Sigmoid colon (tissue), 7 donors: ENCODE results near the gene ALPP. TPM values are rescaled to one million over a fixed set of nuclear protein-coding genes. Genes with fewer than 3 reads are reported as not detected.

Source experiments
- DNase-seq: peaks from one replicate; pipeline ENCODE4 v3.0.0-alpha.2; 2019
- H3K27ac ChIP-seq, 4 donors: fragments of 200-600 bp; sonication (generic); one replicate each; pipeline ENCODE4 v1.5.1; 2016 to 2019; ENCODE audit warnings: mild to moderate bottlenecking in 1 of 4
- H3K27me3 ChIP-seq, 3 donors: fragments of 200-600 bp; sonication (generic); one replicate each; pipeline ENCODE4 v1.5.1; 2019; ENCODE audit warnings: mild to moderate bottlenecking in 1 of 3
- H3K36me3 ChIP-seq, 4 donors: fragments of 200-600 bp; sonication (generic); one replicate each; pipeline ENCODE4 v1.5.1; 2016 to 2019
- H3K4me1 ChIP-seq, 4 donors: fragments of 200-600 bp; sonication (generic); one replicate each; pipeline ENCODE4 v1.5.1; 2017 to 2019
- H3K4me3 ChIP-seq, 4 donors: fragments of 200-600 bp; sonication (generic); one replicate each; pipeline ENCODE4 v1.5.1; 2017 to 2019; ENCODE audit warnings: mild to moderate bottlenecking in 2 of 4, moderate library complexity in 1 of 4
- H3K9me3 ChIP-seq, 4 donors: fragments of 200-600 bp in 3 of 4; sonication (generic) in 3 of 4; one replicate each; pipeline versions ENCODE4 v1.5.1 to v1.6.1; 2013 to 2019
- CTCF ChIP-seq, 4 experiments: fragments of 450-650 bp in 3 of 4; fragments of 200-600 bp in 1 of 4; IDR thresholded peaks; one replicate each; pipeline ENCODE4 v1.5.1; 2016 to 2019; ENCODE audit warnings: antibody characterized with exemption in 4 of 4, mild to moderate bottlenecking in 3 of 4, moderate library complexity in 2 of 4
- EP300 ChIP-seq, 4 donors: sonication (generic); formaldehyde crosslinking; IDR thresholded peaks; one replicate each; pipeline ENCODE4 v1.6.1; 2017; ENCODE audit warnings: antibody characterized with exemption in 4 of 4
- POLR2A ChIP-seq, 2 donors: fragments of 450-650 bp; IDR thresholded peaks; one replicate each; pipeline ENCODE4 v1.6.1; 2016; ENCODE audit warnings: antibody characterized with exemption in 2 of 2, mild to moderate bottlenecking in 2 of 2, moderate library complexity in 2 of 2
- POLR2AphosphoS5 ChIP-seq, 4 donors: sonication (generic); formaldehyde crosslinking; IDR thresholded peaks; one replicate each; pipeline ENCODE4 v1.6.1; 2017; ENCODE audit warnings: antibody characterized with exemption in 4 of 4
- WGBS, 2 donors: extraction: QIAGEN DNeasy Blood & Tissue Kit; methylation state at CpG; one replicate each; pipeline ENCODE4 v1.1.7; 2013; 5-methylcytosine and 5-hydroxymethylcytosine counted together
- intact Hi-C: fragments of 100-400 bp; cut with DNase I; formaldehyde crosslinking; loops from one replicate; pipeline ENCODE4 v1.15.1; 2023
- polyA plus RNA-seq, 3 donors: library from polyadenylated mRNA; stranded (reverse); fragments of 200-250 nt; gene quantifications; one replicate each; pipeline ENCODE4 v1.2.3, GENCODE V29; 2013
- total RNA-seq, 4 donors: library from RNA; depleted of rRNA; stranded (reverse); fragments of >200 nt; gene quantifications; one replicate each; pipeline ENCODE4 v1.1.0, GENCODE V29; 2016
- donor health status: healthy with polysubstance abuse.
- donor health status: Bipolar disorder and iron deficiency.
- donor health status: healthy.

The ALPP gene
- total and polyA plus RNA-seq, 7 donors: 0.03 TPM; not detected in 6

- peak; percentile 54 for DNase-seq
- Histone ChIP-seq H3K27me3 (peaks cover 20 to 63% (median 52%) of the 10 kb centered on the region in 3 donors), H3K4me3 (no peak overlapping the region), H3K9me3 (no peaks in the 10 kb centered on the region), H3K36me3 (no peaks in the 10 kb centered on the region), H3K4me1 (peaks cover 0 to 30% (median 22%) of the 10 kb centered on the region in 4 donors), H3K27ac (no peak overlapping the region)
- intact Hi-C loops: no loop called here
- no peak for TF ChIP-seq POLR2AphosphoS5 (IDR thresholded peaks at IDR 0.05)
- no peak for TF ChIP-seq CTCF (IDR thresholded peaks at IDR 0.05)
- no peak for TF ChIP-seq POLR2A (IDR thresholded peaks at IDR 0.05)
- TF ChIP-seq EP300 (IDR thresholded peaks at IDR 0.05): no peak
- 91 to 92% methylated on average over 17 of the region's 17 CpGs for WGBS, 2 donors
These were observed 38.2 kb downstream of the ALPP start for GRCh38 chr2:232416521-232417470.

- peak; percentile 33 for DNase-seq
- WGBS, 2 donors: 71 to 91% methylated on average over 5 of the region's 5 CpGs
- intact Hi-C loops: no loop called here
These were observed 38.9 kb downstream of the ALPP start for GRCh38 chr2:232417489-232417888.

GRCh38 chr2:232418056-232418455 is 39.5 kb downstream of the ALPP start:
- intact Hi-C loops: no loop called here
- no peak for TF ChIP-seq CTCF (IDR thresholded peaks at IDR 0.05)
- no peak for TF ChIP-seq EP300 (IDR thresholded peaks at IDR 0.05)
- TF ChIP-seq POLR2AphosphoS5 (IDR thresholded peaks at IDR 0.05): no peak
- no peak for TF ChIP-seq POLR2A (IDR thresholded peaks at IDR 0.05)
- Histone ChIP-seq H3K4me3 (no peak overlapping the region), H3K36me3 (no peaks in the 10 kb centered on the region), H3K27ac (no peak overlapping the region), H3K4me1 (peaks cover 0 to 30% (median 22%) of the 10 kb centered on the region in 4 donors), H3K9me3 (no peaks in the 10 kb centered on the region), H3K27me3 (peaks cover 20 to 74% (median 55%) of the 10 kb centered on the region in 3 donors)
- DNase-seq: peak; percentile 57
- 59 to 76% methylated on average over 6 of the region's 6 CpGs for WGBS, 2 donors

More at GRCh38 chr2:232417489-232417888, 38.9 kb downstream of the ALPP start:
- Histone ChIP-seq H3K27me3 (peaks cover 20 to 70% (median 55%) of the 10 kb centered on the region in 3 donors), H3K27ac (no peak overlapping the region), H3K4me1 (peaks cover 0 to 30% (median 22%) of the 10 kb centered on the region in 4 donors), H3K36me3 (no peaks in the 10 kb centered on the region), H3K9me3 (no peaks in the 10 kb centered on the region), H3K4me3 (no peak overlapping the region)
- TF ChIP-seq CTCF (IDR thresholded peaks at IDR 0.05) (no peak), POLR2AphosphoS5 (IDR thresholded peaks at IDR 0.05) (no peak), POLR2A (IDR thresholded peaks at IDR 0.05) (no peak), EP300 (IDR thresholded peaks at IDR 0.05) (no peak)

GRCh38 chr2:232418466-232419244 is 40.1 kb downstream of the ALPP start:
- intact Hi-C loops: no loop called here
- Histone ChIP-seq H3K9me3 (no peaks in the 10 kb centered on the region), H3K4me1 (peaks cover 0 to 30% (median 22%) of the 10 kb centered on the region in 4 donors), H3K36me3 (no peaks in the 10 kb centered on the region), H3K27me3 (peaks cover 20 to 78% (median 55%) of the 10 kb centered on the region in 3 donors), H3K4me3 (peak overlapping the region in 3 of 4 donors; percentile 12 to 36 (median 35)), H3K27ac (no peak overlapping the region)
- WGBS, 2 donors: 3% methylated on average over 49 of the region's 49 CpGs
- no peak for TF ChIP-seq CTCF (IDR thresholded peaks at IDR 0.05)
- TF ChIP-seq POLR2AphosphoS5 (IDR thresholded peaks at IDR 0.05): no peak
- no peak for TF ChIP-seq EP300 (IDR thresholded peaks at IDR 0.05)
- TF ChIP-seq POLR2A (IDR thresholded peaks at IDR 0.05): no peak
- peak; percentile 45 for DNase-seq
